Measurements from ENCODE around the gene KCNH3.
A peak's percentile ranks its signal among the peaks of the same experiment; 100 is the strongest.

KCNH3 gene

DNA sequence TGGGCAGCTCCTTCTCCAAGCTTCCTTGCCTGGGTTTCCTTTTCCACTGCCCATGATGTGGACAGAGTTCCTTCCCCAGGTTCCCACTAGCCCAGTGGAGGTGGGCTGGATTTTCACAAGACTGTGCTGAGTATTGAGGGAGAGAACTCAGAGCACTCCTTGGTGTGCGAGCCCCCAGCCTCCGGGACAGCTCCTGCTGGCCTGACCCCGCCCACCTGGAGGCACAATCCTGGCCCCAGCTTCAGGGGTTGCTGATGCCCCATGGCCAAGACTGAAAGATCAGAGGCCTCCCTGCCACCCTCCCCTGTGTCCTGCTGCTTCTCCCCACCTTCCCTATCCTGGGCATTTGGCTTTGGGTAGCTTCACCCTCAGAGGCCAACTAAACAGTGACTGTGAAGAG lies 7.7 kb downstream of the KCNH3 start:
- no peaks in the 10 kb centered on the region for H3K4me1 ChIP-seq (ENCODE audit: low read length)
- no peaks in the 10 kb centered on the region for H3K79me2 ChIP-seq (ENCODE audit: low read length)
- H4K20me1 ChIP-seq (ENCODE audit: insufficient read depth, low read length): no peaks in the 10 kb centered on the region
- no peaks in the 10 kb centered on the region for H3K36me3 ChIP-seq (replicated peaks; ENCODE audit: insufficient read depth, low read length)
- H3K4me3 ChIP-seq (ENCODE audit: low read length): no peak overlapping the region
- no peak overlapping the region for H3K27ac ChIP-seq (ENCODE audit: low read length)
- H3K9me2 ChIP-seq (replicated peaks; ENCODE audit: insufficient read depth, low read length): no peaks in the 10 kb centered on the region
- H2AFZ ChIP-seq (ENCODE audit: low read length): no peak overlapping the region
- H3K4me2 ChIP-seq (ENCODE audit: low read depth, low read length): no peak overlapping the region
- no peaks in the 10 kb centered on the region for H3F3A ChIP-seq (ENCODE audit: insufficient read depth, low read length)
- DNase-seq: no peak
- H3K9ac ChIP-seq (ENCODE audit: low read length): no peak overlapping the region
- H3K9me3 ChIP-seq (replicated peaks; ENCODE audit: insufficient read depth, low read length): no peaks in the 10 kb centered on the region
- H3K27me3 ChIP-seq (replicated peaks; ENCODE audit: insufficient read depth, low read length): peaks cover 38% of the 10 kb centered on the region
- no peak for TF ChIP-seq EZH2 (optimal IDR thresholded peaks at IDR 0.05; ENCODE audit: low read depth, low read length)
- no peak for TF ChIP-seq EZH2phosphoT487 (IDR thresholded peaks at IDR 0.05; ENCODE audit: low read length)
- no peak for TF ChIP-seq CTCF (IDR thresholded peaks at IDR 0.05; ENCODE audit: low read length)

DNA sequence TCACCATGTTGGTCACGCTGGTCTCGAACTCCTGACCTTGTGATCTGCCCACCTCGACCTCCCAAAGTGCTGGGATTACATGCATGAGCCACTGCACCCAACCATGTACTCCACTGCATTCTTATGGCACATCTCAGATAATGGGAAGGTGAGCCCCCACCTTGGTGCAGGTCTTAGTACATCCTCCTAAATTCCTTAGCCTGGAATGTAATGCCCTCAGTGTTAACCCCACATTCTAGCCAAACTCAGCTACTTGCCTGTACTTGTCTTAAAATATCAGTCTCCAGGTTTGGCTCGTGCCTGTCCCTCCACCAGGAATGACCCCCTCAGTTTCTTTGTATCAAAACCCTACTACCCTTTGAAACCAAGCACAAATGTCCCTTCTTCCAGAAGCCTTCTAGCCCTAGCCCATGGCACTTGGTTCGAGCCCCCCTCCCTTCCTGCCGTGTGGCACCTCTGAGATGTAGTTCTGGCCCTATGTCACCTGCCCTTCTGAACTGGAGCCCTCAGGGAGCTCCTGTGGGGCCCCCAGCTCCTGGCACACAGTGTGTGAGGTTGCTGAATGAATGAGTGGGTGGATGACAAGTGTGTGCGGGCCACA lies 8.4 kb downstream of the KCNH3 start:
- Histone ChIP-seq H3F3A (ENCODE audit: insufficient read depth, low read length) (no peaks in the 10 kb centered on the region), H3K27me3 (replicated peaks; ENCODE audit: insufficient read depth, low read length) (peaks cover 45% of the 10 kb centered on the region), H3K4me3 (ENCODE audit: low read length) (no peak overlapping the region), H3K79me2 (ENCODE audit: low read length) (no peaks in the 10 kb centered on the region), H3K9me3 (replicated peaks; ENCODE audit: insufficient read depth, low read length) (no peaks in the 10 kb centered on the region), H3K4me2 (ENCODE audit: low read depth, low read length) (no peak overlapping the region), H2AFZ (ENCODE audit: low read length) (no peak overlapping the region), H3K9me2 (replicated peaks; ENCODE audit: insufficient read depth, low read length) (no peaks in the 10 kb centered on the region), H3K36me3 (replicated peaks; ENCODE audit: insufficient read depth, low read length) (no peaks in the 10 kb centered on the region), H4K20me1 (ENCODE audit: insufficient read depth, low read length) (no peaks in the 10 kb centered on the region), H3K9ac (ENCODE audit: low read length) (no peak overlapping the region), H3K27ac (ENCODE audit: low read length) (no peak overlapping the region), H3K4me1 (ENCODE audit: low read length) (no peaks in the 10 kb centered on the region)
- DNase-seq: no peak
- no peak for TF ChIP-seq EZH2phosphoT487 (IDR thresholded peaks at IDR 0.05; ENCODE audit: low read length)
- TF ChIP-seq CTCF (IDR thresholded peaks at IDR 0.05; ENCODE audit: low read length): no peak
- TF ChIP-seq EZH2 (optimal IDR thresholded peaks at IDR 0.05; ENCODE audit: low read depth, low read length): no peak

DNA sequence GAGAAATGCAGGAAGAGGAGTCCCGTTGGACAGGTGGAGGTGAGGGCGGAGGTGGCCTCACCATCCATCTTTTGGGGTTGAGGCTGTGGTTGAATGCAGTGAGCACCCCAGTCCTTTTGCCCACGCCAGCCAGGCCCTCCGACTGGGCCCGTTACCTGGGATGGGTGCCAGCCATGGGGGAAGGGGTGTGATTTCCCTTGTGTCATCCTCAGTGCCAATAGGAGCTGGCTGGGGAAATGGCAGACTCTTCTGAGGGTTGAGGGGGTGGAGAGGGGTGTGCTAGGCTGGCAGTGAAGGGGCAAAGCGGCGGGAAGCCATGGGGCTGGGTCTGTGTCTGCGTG lies 9.6 kb downstream of the KCNH3 start:
- Histone ChIP-seq H3K27ac (ENCODE audit: low read length) (no peak overlapping the region), H3K9me3 (replicated peaks; ENCODE audit: insufficient read depth, low read length) (no peaks in the 10 kb centered on the region), H3K9me2 (replicated peaks; ENCODE audit: insufficient read depth, low read length) (no peaks in the 10 kb centered on the region), H3K27me3 (replicated peaks; ENCODE audit: insufficient read depth, low read length) (peaks cover 54% of the 10 kb centered on the region), H3K9ac (ENCODE audit: low read length) (no peak overlapping the region), H3K36me3 (replicated peaks; ENCODE audit: insufficient read depth, low read length) (no peaks in the 10 kb centered on the region), H3F3A (ENCODE audit: insufficient read depth, low read length) (no peaks in the 10 kb centered on the region), H4K20me1 (ENCODE audit: insufficient read depth, low read length) (no peaks in the 10 kb centered on the region), H3K4me2 (ENCODE audit: low read depth, low read length) (peak overlapping the region; percentile 50; the same call in 1 of the 2 replicates), H2AFZ (ENCODE audit: low read length) (peak overlapping the region; percentile 67), H3K4me1 (ENCODE audit: low read length) (no peaks in the 10 kb centered on the region), H3K4me3 (ENCODE audit: low read length) (0 out of 2 replicates have a peak overlapping the region, but pooled peaks have one; percentile 22), H3K79me2 (ENCODE audit: low read length) (no peaks in the 10 kb centered on the region)
- no peak for DNase-seq
- no peak for TF ChIP-seq CTCF (IDR thresholded peaks at IDR 0.05; ENCODE audit: low read length)
- no peak for TF ChIP-seq EZH2phosphoT487 (IDR thresholded peaks at IDR 0.05; ENCODE audit: low read length)
- TF ChIP-seq EZH2 (optimal IDR thresholded peaks at IDR 0.05; ENCODE audit: low read depth, low read length): no peak
